ENCODE data around the gene BLM.

DNA sequence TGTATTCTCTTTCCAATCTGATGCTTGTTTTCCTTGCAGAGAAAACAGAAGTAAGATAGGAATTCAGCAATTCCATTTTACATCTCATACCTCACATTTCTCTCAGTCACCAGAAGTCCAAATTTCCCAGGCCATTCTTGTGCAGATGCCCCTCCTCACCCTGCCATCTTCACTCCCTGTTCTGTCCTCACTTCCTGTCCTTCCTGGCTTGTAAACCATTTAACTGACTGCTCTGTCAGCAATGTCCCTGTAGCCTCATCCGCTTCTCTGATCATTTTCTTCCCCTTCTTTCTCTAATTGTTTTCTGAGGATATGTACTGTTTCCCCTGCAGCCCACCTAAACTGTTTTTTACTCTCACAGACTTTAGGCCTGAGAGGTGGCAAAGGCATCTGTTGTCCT lies 40.3 kb downstream of the BLM start:
- TF ChIP-seq NFE2 (CRISPR knock-in tag; IDR thresholded peaks at IDR 0.05): no peak
- TF ChIP-seq MAZ (IDR thresholded peaks at IDR 0.05; ENCODE audit: borderline replicate concordance, low read depth, low read length): no peak
- TF ChIP-seq MAZ (CRISPR knock-in tag; IDR thresholded peaks at IDR 0.05; ENCODE audit: low read depth): no peak

Data from HepG2 (cell line).